Duodenal mucosa (tissue), 2 donors: ENCODE results near the gene C3orf52.

Experiments used
- H3K27ac ChIP-seq: one replicate; pipeline ENCODE4 v1.7.0; 2013; ENCODE audit warnings: low read depth, low read length
- H3K27me3 ChIP-seq, 2 donors: one replicate each; pipeline ENCODE4 v1.7.0; 2013; ENCODE audit warnings: low read length in 2 of 2, control low read depth in 1 of 2; ENCODE audit not compliant: insufficient read depth in 2 of 2, control insufficient read depth in 1 of 2
- H3K36me3 ChIP-seq, 2 donors: one replicate each; pipeline ENCODE4 v1.7.0; 2013; ENCODE audit warnings: low read length in 2 of 2, control low read depth in 1 of 2; ENCODE audit not compliant: insufficient read depth in 2 of 2, control insufficient read depth in 1 of 2
- H3K4me1 ChIP-seq, 2 donors: one replicate each; pipeline ENCODE4 v1.7.0; 2013; ENCODE audit warnings: low read length in 2 of 2, control low read depth in 1 of 2; ENCODE audit not compliant: insufficient read depth in 2 of 2, control insufficient read depth in 1 of 2
- H3K4me3 ChIP-seq, 2 donors: one replicate each; pipeline ENCODE4 v1.7.0; 2013; ENCODE audit warnings: low read length in 2 of 2, low read depth in 1 of 2
- H3K9ac ChIP-seq, 2 donors: one replicate each; pipeline ENCODE4 v1.7.0; 2013; ENCODE audit warnings: low read length in 2 of 2, low read depth in 1 of 2
- H3K9me3 ChIP-seq, 2 donors: one replicate each; pipeline ENCODE4 v1.7.0; 2013; ENCODE audit warnings: low read length in 2 of 2, control low read depth in 1 of 2; ENCODE audit not compliant: control insufficient read depth in 1 of 2

Gene C3orf52

GRCh38 chr3:112085735-112086075 lies 484 bp upstream of the C3orf52 start:
- H3K36me3 ChIP-seq = no peaks in the 10 kb centered on the region
- H3K4me1 ChIP-seq = peaks cover 25 to 27% of the 10 kb centered on the region in 2 donors
- H3K9ac ChIP-seq = peak overlapping the region; percentile 51 to 69
- H3K27ac ChIP-seq = peak overlapping the region; percentile 40
- peak overlapping the region; percentile 67 to 79 for H3K4me3 ChIP-seq
- no peaks in the 10 kb centered on the region for H3K27me3 ChIP-seq
- H3K9me3 ChIP-seq = no peaks in the 10 kb centered on the region

GRCh38 chr3:112086875-112087524 lies 811 bp downstream of the C3orf52 start:
- H3K27me3 ChIP-seq = no peaks in the 10 kb centered on the region
- no peaks in the 10 kb centered on the region for H3K36me3 ChIP-seq
- no peak overlapping the region for H3K27ac ChIP-seq
- H3K9ac ChIP-seq = peak overlapping the region; percentile 51 to 69
- H3K9me3 ChIP-seq = no peaks in the 10 kb centered on the region
- H3K4me3 ChIP-seq = peak overlapping the region; percentile 67 to 79
- H3K4me1 ChIP-seq = peaks cover 32 to 33% of the 10 kb centered on the region in 2 donors

GRCh38 chr3:112087746-112088145 lies 1.6 kb downstream of the C3orf52 start:
- H3K4me3 ChIP-seq = peak overlapping the region; percentile 2 to 42
- H3K27me3 ChIP-seq = no peaks in the 10 kb centered on the region
- H3K9ac ChIP-seq = no peak overlapping the region
- H3K4me1 ChIP-seq = peaks cover 32 to 39% of the 10 kb centered on the region in 2 donors
- no peaks in the 10 kb centered on the region for H3K36me3 ChIP-seq
- H3K9me3 ChIP-seq = no peaks in the 10 kb centered on the region
- H3K27ac ChIP-seq = no peak overlapping the region

GRCh38 chr3:112088944-112089343 lies 2.8 kb downstream of the C3orf52 start:
- Histone ChIP-seq H3K9me3 (no peaks in the 10 kb centered on the region), H3K27ac (no peak overlapping the region), H3K4me3 (no peak overlapping the region), H3K9ac (no peak overlapping the region), H3K4me1 (peaks cover 32 to 41% of the 10 kb centered on the region in 2 donors), H3K36me3 (no peaks in the 10 kb centered on the region), H3K27me3 (no peaks in the 10 kb centered on the region)

- Histone ChIP-seq H3K4me1 (peaks cover 22 to 30% of the 10 kb centered on the region in 2 donors), H3K9ac (no peak overlapping the region), H3K27ac (no peak overlapping the region), H3K36me3 (no peaks in the 10 kb centered on the region), H3K4me3 (no peak overlapping the region), H3K9me3 (no peaks in the 10 kb centered on the region), H3K27me3 (no peaks in the 10 kb centered on the region)
Observed at GRCh38 chr3:112089956-112090886, 4.0 kb downstream of the C3orf52 start.

- Histone ChIP-seq H3K36me3 (no peaks in the 10 kb centered on the region), H3K9ac (no peak overlapping the region), H3K4me1 (peaks cover 14 to 24% of the 10 kb centered on the region in 2 donors), H3K9me3 (no peaks in the 10 kb centered on the region), H3K27ac (no peak overlapping the region), H3K27me3 (no peaks in the 10 kb centered on the region), H3K4me3 (no peak overlapping the region)
Observed at GRCh38 chr3:112090887-112091586, 4.8 kb downstream of the C3orf52 start.

- Histone ChIP-seq H3K4me1 (peaks cover 8 to 29% of the 10 kb centered on the region in 2 donors), H3K9ac (no peak overlapping the region), H3K27me3 (no peaks in the 10 kb centered on the region), H3K4me3 (no peak overlapping the region), H3K9me3 (no peaks in the 10 kb centered on the region), H3K27ac (no peak overlapping the region), H3K36me3 (no peaks in the 10 kb centered on the region)
Observed at GRCh38 chr3:112092496-112093179, 6.4 kb downstream of the C3orf52 start.

- H3K27ac ChIP-seq = no peak overlapping the region
Observed at GRCh38 chr3:112093180-112093522, 7.0 kb downstream of the C3orf52 start.

GRCh38 chr3:112095731-112096130 lies 9.5 kb downstream of the C3orf52 start:
- Histone ChIP-seq H3K4me3 (no peak overlapping the region), H3K9me3 (no peaks in the 10 kb centered on the region), H3K27me3 (no peaks in the 10 kb centered on the region), H3K36me3 (no peaks in the 10 kb centered on the region), H3K4me1 (peaks cover 5 to 26% of the 10 kb centered on the region in 2 donors), H3K27ac (no peak overlapping the region), H3K9ac (no peak overlapping the region)

More at GRCh38 chr3:112093180-112093522, 7.0 kb downstream of the C3orf52 start:
- Histone ChIP-seq H3K9me3 (no peaks in the 10 kb centered on the region), H3K4me3 (no peak overlapping the region), H3K4me1 (peaks cover 8 to 30% of the 10 kb centered on the region in 2 donors), H3K36me3 (no peaks in the 10 kb centered on the region), H3K9ac (no peak overlapping the region), H3K27me3 (no peaks in the 10 kb centered on the region)
